ENCODE data around the gene COBL.

COBL gene

DNA sequence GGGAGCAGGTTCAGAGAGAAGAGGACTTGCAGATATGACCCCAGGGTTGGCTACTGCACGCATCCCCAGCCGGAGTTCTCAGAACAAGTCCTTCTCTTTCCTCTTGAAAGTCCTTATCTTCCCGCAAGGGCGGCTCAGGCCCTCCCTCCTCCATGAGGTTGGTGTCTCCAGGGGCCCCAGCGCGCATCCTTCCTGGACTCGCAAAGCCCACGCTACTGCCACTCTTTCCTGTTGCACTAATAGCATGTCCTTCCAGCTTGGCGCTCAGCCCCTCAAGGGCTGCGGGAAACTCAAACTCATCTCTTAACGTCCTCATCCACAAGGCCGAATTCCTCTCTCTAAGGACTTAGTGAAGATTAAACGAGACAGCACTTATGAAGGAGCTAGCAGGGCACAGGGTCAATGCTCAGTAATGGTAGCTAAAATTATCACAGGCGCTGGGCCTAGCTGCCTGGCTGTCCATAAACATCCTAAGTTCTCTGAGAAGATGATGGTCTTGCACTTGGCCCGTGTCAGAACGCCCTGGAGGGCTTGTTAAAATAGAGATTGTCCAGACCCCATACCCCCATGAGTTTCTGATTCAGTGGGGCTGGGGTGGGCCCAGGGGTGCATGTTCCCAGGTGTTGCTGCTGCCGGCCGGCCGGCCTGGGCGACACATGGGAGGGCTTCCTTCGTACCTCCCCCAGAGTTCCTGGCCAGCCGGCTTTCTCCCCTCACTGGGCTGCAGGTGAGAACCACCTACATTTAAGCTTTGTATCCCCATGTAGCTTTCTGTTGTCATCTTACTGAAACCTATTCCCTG lies 261.4 kb downstream of the COBL start:
- H3K4me3 ChIP-seq (ENCODE audit: low read depth, low read length), result no peak overlapping the region
- TF ChIP-seq, protein P1, sequence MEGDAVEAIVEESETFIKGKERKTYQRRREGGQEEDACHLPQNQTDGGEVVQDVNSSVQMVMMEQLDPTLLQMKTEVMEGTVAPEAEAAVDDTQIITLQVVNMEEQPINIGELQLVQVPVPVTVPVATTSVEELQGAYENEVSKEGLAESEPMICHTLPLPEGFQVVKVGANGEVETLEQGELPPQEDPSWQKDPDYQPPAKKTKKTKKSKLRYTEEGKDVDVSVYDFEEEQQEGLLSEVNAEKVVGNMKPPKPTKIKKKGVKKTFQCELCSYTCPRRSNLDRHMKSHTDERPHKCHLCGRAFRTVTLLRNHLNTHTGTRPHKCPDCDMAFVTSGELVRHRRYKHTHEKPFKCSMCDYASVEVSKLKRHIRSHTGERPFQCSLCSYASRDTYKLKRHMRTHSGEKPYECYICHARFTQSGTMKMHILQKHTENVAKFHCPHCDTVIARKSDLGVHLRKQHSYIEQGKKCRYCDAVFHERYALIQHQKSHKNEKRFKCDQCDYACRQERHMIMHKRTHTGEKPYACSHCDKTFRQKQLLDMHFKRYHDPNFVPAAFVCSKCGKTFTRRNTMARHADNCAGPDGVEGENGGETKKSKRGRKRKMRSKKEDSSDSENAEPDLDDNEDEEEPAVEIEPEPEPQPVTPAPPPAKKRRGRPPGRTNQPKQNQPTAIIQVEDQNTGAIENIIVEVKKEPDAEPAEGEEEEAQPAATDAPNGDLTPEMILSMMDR (IDR thresholded peaks at IDR 0.05; ENCODE audit: borderline replicate concordance, insufficient read depth, low read depth, low read length), result no peak

DNA sequence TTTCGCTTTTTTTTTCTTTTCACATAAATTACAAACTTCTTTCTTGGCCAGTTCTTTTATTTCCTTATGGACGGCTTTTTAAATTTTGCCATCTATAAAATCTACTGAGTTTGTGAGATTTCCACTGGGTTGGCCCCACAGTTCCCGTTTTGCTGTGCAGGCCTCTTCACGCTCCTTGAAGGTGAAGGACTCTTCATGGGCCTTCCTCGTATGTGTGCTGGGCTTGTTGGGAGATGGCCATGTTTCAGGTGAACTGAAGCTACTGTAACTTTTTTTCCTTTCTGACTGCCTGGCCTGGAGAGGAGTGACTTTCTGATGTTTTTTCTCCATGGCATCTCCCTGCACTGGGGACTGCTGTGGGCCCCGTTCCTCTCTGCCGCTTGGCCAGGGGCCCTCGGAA lies 262.4 kb downstream of the COBL start:
- no peak overlapping the region for H3K4me3 ChIP-seq (ENCODE audit: low read depth, low read length)
- TF ChIP-seq, protein P1 (IDR thresholded peaks at IDR 0.05; ENCODE audit: borderline replicate concordance, insufficient read depth, low read depth, low read length), result no peak

DNA sequence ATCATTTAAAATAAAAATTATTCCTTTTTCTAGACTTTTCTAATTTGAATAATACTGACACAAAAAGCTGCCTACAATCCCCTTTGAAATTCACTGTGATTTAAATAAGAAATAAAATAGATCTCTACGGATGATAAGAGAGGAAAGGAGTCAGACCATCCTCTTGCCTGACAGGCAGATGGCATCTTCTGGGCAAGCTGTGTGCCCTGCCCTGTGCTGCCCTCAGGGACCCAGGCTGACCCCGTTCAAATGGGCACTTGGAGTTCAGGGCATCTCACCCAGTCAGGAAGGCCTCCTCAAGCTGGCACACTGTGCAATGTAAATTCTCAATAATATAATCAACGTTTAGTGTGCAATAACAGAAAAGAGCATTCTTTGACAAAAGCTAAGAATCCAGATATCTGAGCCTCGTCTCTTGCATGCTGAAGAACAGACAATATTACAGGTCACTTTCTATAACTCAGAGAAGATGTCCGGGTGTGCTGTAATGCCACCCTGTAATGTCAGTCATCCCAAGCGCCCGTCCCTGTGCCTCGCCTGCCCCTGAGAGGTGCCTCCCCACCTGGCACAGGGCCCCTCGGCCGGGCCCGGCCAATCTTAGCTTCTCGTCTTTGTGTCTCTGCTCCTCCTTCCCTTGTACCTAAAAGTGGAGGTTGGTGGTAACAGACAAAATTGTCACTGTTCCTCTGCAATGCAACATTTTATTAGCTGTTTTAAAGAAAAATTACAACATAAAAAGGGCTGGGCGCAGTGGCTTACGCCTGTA lies 263.3 kb downstream of the COBL start:
- H3K4me3 ChIP-seq (ENCODE audit: low read depth, low read length), result no peak overlapping the region
- TF ChIP-seq, protein P1 (IDR thresholded peaks at IDR 0.05; ENCODE audit: borderline replicate concordance, insufficient read depth, low read depth, low read length), result no peak

DNA sequence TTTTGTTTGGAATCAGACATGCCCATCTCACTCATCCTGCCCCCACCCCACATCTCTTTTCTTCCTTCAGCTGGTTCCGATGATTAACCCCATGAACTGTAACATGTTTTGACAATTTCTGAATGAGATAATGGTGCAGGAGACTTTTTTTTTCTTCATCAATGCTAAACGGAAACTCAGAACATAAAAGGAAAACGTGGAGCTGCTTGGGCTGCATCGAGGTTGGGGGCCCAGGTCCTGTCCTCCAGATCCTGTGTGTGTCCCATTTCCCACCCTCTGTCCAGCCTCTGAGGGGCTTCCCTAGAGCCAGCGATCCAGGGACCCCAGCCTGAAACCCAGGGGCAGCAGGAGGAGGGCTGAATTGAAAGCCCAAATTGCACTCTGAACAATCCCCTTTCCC lies 270.1 kb downstream of the COBL start:
- TF ChIP-seq, protein P1 (IDR thresholded peaks at IDR 0.05; ENCODE audit: borderline replicate concordance, insufficient read depth, low read depth, low read length), result no peak
- H3K4me3 ChIP-seq (ENCODE audit: low read depth, low read length), result no peak overlapping the region

DNA sequence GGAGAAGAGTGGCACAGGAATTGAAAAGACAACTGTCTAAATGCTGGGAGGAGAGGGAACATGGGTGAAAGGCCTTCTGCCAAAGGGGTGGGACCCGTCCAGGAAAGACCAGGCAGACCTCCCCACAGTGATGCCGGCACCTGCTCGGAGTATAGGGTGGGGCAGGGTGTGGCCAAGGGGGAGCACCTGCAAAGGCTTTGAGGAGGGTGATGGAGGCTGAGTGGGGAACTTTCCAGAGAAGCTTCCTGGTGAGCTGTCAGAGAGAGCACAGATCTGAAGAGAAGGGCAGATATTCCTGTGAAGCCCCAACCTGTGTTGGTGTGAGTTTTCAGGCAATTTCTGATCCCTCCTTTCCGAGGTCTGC lies 270.5 kb downstream of the COBL start:
- H3K4me3 ChIP-seq (ENCODE audit: low read depth, low read length), result no peak overlapping the region
- TF ChIP-seq, protein P1 (IDR thresholded peaks at IDR 0.05; ENCODE audit: borderline replicate concordance, insufficient read depth, low read depth, low read length), result no peak

DNA sequence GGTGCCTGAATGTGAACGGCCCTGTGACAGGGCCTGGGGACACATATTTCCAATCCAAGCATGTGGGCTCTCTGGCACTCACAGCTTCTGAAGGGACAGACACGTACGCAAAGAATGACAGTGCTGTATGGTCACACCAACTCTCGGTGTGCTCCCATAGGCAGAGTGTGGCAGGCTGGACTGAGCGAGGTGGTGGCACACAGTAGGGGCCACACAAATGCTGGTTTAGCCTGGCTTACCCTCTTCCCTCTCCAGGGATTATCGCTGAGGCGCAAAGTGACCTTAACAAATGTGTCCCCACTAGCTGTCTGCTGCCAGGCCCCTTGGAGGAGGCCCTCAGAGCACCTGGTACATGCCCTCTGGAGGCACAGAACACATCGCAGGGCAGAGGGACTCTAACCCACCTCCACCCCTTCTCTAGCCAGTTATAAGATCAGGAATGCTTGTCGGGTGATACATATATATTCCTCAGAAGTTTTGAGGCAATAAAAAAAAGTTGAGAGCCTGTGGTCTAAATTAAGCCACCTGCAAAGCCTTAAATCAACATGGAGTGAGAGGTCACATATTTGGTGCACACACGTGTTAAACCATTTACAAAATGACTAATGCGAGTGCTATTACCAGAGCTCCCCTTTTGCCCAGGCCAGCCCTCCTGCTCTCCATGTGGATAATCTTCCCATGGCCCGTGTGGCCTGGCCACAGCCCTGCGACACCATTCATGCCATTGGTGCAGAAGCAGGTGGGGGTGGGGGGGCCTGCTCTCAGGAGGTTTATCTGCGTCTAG lies 271.1 kb downstream of the COBL start:
- no peak overlapping the region for H3K4me3 ChIP-seq (ENCODE audit: low read depth, low read length)
- TF ChIP-seq, protein P1 (IDR thresholded peaks at IDR 0.05; ENCODE audit: borderline replicate concordance, insufficient read depth, low read depth, low read length), result no peak
